ENCODE data around the gene DCTD. TPM values are rescaled to one million over a fixed set of nuclear protein-coding genes. Genes with fewer than 3 reads are reported as not detected.

Gene DCTD
- 40.0 TPM for total RNA-seq
- 65.8 TPM for polyA plus RNA-seq
- long read RNA-seq, donor 1, partial matches to known transcripts = 0 of 2 reads
- long read RNA-seq, donor 1, other reads (novel, unspliced or antisense) = 0 of 2 reads
- long read RNA-seq, donor 2 = 0 reads
- long read RNA-seq, donor 3, transcript DCTD-202 (6 exons, 1,972 nt) = minor isoform, 7 of 40 reads
- long read RNA-seq, donor 3, transcript DCTD-201 (6 exons, 1,931 nt) = major isoform, 9 of 40 reads
- long read RNA-seq, donor 3, partial matches to known transcripts = 21 of 40 reads
- long read RNA-seq, donor 3, other reads (novel, unspliced or antisense) = 0 of 40 reads
- long read RNA-seq, donor 4, transcript DCTD-201 (6 exons, 1,931 nt) = major isoform, 8 of 8 reads
- long read RNA-seq, donor 4, partial matches to known transcripts = 0 of 8 reads
- long read RNA-seq, donor 4, other reads (novel, unspliced or antisense) = 0 of 8 reads
- long read RNA-seq, donor 5, transcript DCTD-202 (6 exons, 1,972 nt) = minor isoform, 7 of 34 reads
- long read RNA-seq, donor 5, transcript DCTD-201 (6 exons, 1,931 nt) = major isoform, 23 of 34 reads
- long read RNA-seq, donor 5, partial matches to known transcripts = 0 of 34 reads
- long read RNA-seq, donor 5, other reads (novel, unspliced or antisense) = 0 of 34 reads
- long read RNA-seq, donor 6, transcript DCTD-202 (6 exons, 1,972 nt) = minor isoform, 7 of 25 reads
- long read RNA-seq, donor 6, transcript DCTD-201 (6 exons, 1,931 nt) = major isoform, 15 of 25 reads
- long read RNA-seq, donor 6, partial matches to known transcripts = 0 of 25 reads
- long read RNA-seq, donor 6, other reads (novel, unspliced or antisense) = 0 of 25 reads
- long read RNA-seq, donor 7, transcript DCTD-201 (6 exons, 1,931 nt) = major isoform, 16 of 21 reads
- long read RNA-seq, donor 7, partial matches to known transcripts = 0 of 21 reads
- long read RNA-seq, donor 7, other reads (novel, unspliced or antisense) = 0 of 21 reads
- long read RNA-seq, donor 8, transcript DCTD-201 (6 exons, 1,931 nt) = major isoform, 5 of 6 reads
- long read RNA-seq, donor 8, partial matches to known transcripts = 0 of 6 reads
- long read RNA-seq, donor 8, other reads (novel, unspliced or antisense) = 0 of 6 reads
- long read RNA-seq, donor 9, transcript DCTD-201 (6 exons, 1,931 nt) = major isoform, 10 of 12 reads
- long read RNA-seq, donor 9, partial matches to known transcripts = 0 of 12 reads
- long read RNA-seq, donor 9, other reads (novel, unspliced or antisense) = 0 of 12 reads
- long read RNA-seq, donor 10, transcript DCTD-201 (6 exons, 1,931 nt) = major isoform, 6 of 9 reads
- long read RNA-seq, donor 10, partial matches to known transcripts = 0 of 9 reads
- long read RNA-seq, donor 10, other reads (novel, unspliced or antisense) = 0 of 9 reads

DNA sequence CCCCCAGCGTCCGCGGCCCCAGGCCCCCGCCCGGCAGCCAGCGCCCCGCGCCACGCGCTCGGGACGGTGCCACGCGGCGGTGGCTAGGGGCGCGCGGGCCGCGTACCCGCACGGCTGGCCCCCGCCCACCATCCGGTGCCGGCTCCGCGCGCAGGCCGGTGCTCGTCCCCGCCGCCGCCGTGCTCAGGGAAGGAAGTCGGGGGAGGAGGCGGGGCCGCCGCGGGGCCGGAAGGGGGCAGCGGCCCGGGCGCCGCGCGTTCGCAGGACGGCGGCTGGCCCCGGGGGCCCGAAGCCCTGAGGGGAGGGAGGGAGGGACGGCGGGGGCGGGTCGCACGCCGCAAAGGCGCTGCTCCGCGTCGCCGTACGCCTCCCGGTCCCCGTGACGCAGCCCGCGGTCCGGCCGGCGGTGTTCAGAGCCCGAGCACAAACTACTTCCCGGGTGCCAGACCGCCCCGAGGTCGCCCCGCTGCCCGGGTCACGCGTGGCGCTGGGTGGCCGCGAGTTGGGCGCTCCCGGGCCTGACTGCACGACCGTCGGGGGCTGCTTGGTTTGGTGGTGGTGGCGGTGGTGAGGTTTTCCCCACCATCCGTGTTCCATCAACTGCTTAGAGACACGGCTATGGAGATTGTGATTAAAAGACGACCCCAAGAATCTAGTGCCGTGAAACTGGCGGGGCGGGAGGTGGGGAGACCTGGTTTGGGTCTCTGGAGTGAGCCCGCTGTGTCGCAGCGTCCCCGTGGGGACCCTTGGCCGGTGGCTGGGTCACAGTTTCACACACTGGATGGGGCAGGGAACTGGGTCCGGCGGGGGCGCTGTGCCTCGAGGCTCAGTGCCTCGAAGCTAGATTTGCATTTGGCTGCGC lies at the start of gene DCTD:
DCTD (minus strand) TSS at position 205 of the 862 bp plus-strand sequence. CDS start 1,818 bp downstream, outside the sequence.
- peak in 7 of 9 donors; percentile 57 to 85 (median 71) for DNase-seq (ENCODE audit: low read depth in 6 of 9, low spot score in 9 of 9)
- Histone ChIP-seq H3K27ac (ENCODE audit: low read depth in 1 of 2, low read length in 1 of 2) (peak within 1 kb of the TSS; percentile 87 to 98), H3K9me3 (ENCODE audit: control insufficient read depth in 2 of 2, insufficient read depth in 1 of 2, low read length in 1 of 2) (no peaks in the 10 kb centered on the region), H3K27me3 (ENCODE audit: control insufficient read depth in 2 of 2, insufficient read depth in 1 of 2, low read length in 1 of 2) (no peaks in the 10 kb centered on the region), H3K36me3 (ENCODE audit: control insufficient read depth in 2 of 2, insufficient read depth in 2 of 2, low read length in 1 of 2) (peaks cover 10 to 24% of the 10 kb centered on the region in 2 donors), H3K4me1 (ENCODE audit: control insufficient read depth in 2 of 2, insufficient read depth in 2 of 2, low read length in 2 of 2) (peaks cover 2 to 20% of the 10 kb centered on the region in 2 donors), H3K4me3 (ENCODE audit: low read length in 2 of 2) (peak within 1 kb of the TSS; percentile 63 to 80)
- under 1% methylated on average over 106 of the region's 106 CpGs for WGBS

DNA sequence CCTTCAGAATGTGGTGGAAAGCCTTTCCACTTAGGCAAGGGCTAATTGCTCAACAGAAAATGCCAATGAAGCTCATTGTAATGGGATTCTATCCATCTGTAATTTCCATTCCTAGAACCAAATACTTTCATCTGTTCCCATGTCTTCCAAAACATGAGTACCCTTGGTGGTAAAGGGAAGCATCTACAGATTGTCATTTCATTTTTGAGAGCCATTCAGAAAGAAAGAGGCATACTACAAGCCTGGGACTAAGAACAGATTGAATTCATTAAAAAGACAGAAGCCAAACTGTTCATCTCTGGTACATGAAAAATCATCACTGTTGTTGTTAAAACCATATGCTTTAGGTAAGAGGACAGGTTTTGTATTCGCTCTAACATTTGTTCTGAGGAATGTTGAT lies 43.6 kb upstream of the DCTD start:
- no peaks in the 10 kb centered on the region for H3K4me1 ChIP-seq (ENCODE audit: control insufficient read depth in 2 of 2, insufficient read depth in 2 of 2, low read length in 2 of 2)
- H3K27ac ChIP-seq (ENCODE audit: low read depth in 1 of 2, low read length in 1 of 2) = no peak overlapping the region
- H3K9me3 ChIP-seq (ENCODE audit: control insufficient read depth in 2 of 2, insufficient read depth in 1 of 2, low read length in 1 of 2) = no peaks in the 10 kb centered on the region
- no peaks in the 10 kb centered on the region for H3K36me3 ChIP-seq (ENCODE audit: control insufficient read depth in 2 of 2, insufficient read depth in 2 of 2, low read length in 1 of 2)
- 95% methylated on average over 1 of the region's 1 CpG for whole genome bisulfite sequencing
- DNase-seq (ENCODE audit: low read depth in 6 of 9, low spot score in 9 of 9) = no peak
- H3K27me3 ChIP-seq (ENCODE audit: control insufficient read depth in 2 of 2, insufficient read depth in 1 of 2, low read length in 1 of 2) = no peaks in the 10 kb centered on the region
- H3K4me3 ChIP-seq (ENCODE audit: low read length in 2 of 2) = no peak overlapping the region

DNA sequence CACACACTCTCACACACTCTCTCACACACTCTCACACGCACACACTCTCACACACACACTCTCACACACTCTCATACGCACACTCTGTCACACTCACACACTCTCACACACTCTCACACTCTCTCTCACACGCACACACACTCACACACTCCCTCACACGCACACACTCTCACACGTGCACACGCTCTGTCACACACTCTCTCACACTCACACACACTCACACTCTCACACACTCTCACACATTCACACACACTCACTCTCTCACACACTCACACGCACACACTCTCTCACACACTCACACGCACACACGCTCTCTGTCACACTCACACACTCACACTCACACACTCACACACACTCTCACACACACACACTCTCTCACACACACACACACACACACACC lies 43.0 kb upstream of the DCTD start:
- 88% methylated on average over 9 of the region's 9 CpGs for WGBS
- Histone ChIP-seq H3K27me3 (ENCODE audit: control insufficient read depth in 2 of 2, insufficient read depth in 1 of 2, low read length in 1 of 2) (no peaks in the 10 kb centered on the region), H3K9me3 (ENCODE audit: control insufficient read depth in 2 of 2, insufficient read depth in 1 of 2, low read length in 1 of 2) (no peaks in the 10 kb centered on the region), H3K4me3 (ENCODE audit: low read length in 2 of 2) (no peak overlapping the region), H3K36me3 (ENCODE audit: control insufficient read depth in 2 of 2, insufficient read depth in 2 of 2, low read length in 1 of 2) (no peaks in the 10 kb centered on the region), H3K27ac (ENCODE audit: low read depth in 1 of 2, low read length in 1 of 2) (no peak overlapping the region), H3K4me1 (ENCODE audit: control insufficient read depth in 2 of 2, insufficient read depth in 2 of 2, low read length in 2 of 2) (no peaks in the 10 kb centered on the region)
- no peak for DNase-seq (ENCODE audit: low read depth in 6 of 9, low spot score in 9 of 9)

DNA sequence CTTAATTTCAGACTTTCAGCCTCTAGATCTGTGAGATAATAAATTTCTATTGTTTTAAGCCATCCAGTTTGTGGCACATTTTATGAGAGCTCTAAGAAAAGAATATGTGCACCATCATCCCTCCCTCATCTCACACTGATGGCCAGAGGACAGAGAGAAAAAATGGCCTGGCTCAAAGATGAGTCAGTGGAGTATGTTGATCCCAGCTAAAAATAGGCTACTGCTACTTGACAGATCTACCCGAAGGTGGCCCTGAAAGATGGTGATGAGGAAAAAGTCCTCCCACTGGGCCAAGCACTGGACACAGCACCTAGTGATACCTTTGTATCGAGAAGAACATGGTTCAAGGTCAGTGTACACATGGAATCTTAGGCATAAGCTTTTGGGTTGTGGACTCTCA lies 38.2 kb upstream of the DCTD start:
- WGBS = 94% methylated on average over 2 of the region's 2 CpGs
- Histone ChIP-seq H3K36me3 (ENCODE audit: control insufficient read depth in 2 of 2, insufficient read depth in 2 of 2, low read length in 1 of 2) (no peaks in the 10 kb centered on the region), H3K9me3 (ENCODE audit: control insufficient read depth in 2 of 2, insufficient read depth in 1 of 2, low read length in 1 of 2) (no peaks in the 10 kb centered on the region), H3K4me3 (ENCODE audit: low read length in 2 of 2) (no peak overlapping the region), H3K27ac (ENCODE audit: low read depth in 1 of 2, low read length in 1 of 2) (no peak overlapping the region), H3K27me3 (ENCODE audit: control insufficient read depth in 2 of 2, insufficient read depth in 1 of 2, low read length in 1 of 2) (no peaks in the 10 kb centered on the region), H3K4me1 (ENCODE audit: control insufficient read depth in 2 of 2, insufficient read depth in 2 of 2, low read length in 2 of 2) (no peaks in the 10 kb centered on the region)
- DNase-seq (ENCODE audit: low read depth in 6 of 9, low spot score in 9 of 9) = no peak

DNA sequence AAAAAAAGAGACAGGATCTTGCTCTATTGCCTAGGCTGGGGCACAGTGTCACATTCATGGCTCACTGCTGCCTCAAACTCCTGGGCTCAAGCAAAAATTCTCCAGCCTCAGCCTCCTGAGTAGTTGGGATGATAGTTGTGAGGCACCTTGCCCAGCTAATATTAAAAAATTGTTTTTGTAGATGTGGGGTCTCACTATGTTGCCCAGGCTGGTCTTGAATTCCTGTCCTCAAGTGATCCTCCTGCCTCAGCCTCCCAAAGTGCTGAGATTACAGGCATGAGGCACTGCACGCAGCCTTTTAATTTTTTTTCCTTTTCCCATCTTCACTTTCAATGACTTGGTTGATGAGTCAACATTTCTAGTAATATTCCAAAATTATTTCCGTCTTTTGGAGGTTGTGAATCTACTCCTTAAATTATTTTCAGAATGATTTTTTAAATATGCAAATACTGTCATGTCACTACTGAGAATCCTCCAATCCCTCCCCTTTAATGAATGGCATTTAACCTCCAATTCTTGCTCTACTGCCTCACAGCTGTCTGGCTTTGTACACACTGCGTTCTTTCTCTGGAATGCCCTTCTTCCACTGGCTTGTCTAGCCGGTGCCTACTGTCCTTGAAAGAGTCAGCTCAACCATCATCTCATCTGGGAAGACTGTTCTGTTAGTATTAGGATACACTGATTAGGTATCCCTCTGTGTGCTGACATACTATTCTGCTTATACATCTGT lies 27.5 kb upstream of the DCTD start:
- Histone ChIP-seq H3K4me3 (ENCODE audit: low read length in 2 of 2) (no peak overlapping the region), H3K27me3 (ENCODE audit: control insufficient read depth in 2 of 2, insufficient read depth in 1 of 2, low read length in 1 of 2) (no peaks in the 10 kb centered on the region), H3K27ac (ENCODE audit: low read depth in 1 of 2, low read length in 1 of 2) (no peak overlapping the region), H3K4me1 (ENCODE audit: control insufficient read depth in 2 of 2, insufficient read depth in 2 of 2, low read length in 2 of 2) (no peaks in the 10 kb centered on the region), H3K36me3 (ENCODE audit: control insufficient read depth in 2 of 2, insufficient read depth in 2 of 2, low read length in 1 of 2) (no peaks in the 10 kb centered on the region), H3K9me3 (ENCODE audit: control insufficient read depth in 2 of 2, insufficient read depth in 1 of 2, low read length in 1 of 2) (no peaks in the 10 kb centered on the region)
- 96% methylated on average over 4 of the region's 4 CpGs for whole genome bisulfite sequencing
- DNase-seq (ENCODE audit: low read depth in 6 of 9, low spot score in 9 of 9) = no peak

DNA sequence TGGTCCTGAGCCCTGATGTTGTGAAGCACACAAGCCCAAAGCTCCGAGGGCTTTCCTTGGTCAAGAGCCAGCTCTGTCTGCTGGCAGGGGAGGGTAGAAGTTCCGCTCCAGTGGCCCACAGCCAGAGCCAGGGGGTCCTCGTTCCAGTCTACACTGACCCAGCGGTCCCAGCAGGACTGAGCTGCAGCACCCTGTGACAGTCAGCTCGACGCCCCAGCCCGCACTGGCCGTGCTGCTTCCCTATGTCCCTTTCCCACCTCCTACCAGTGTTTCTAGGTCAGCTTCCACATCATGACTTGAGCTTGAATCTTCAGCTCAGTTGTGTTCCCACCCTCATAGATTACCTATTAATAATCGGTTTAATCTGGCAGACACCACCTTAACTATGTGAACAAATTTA lies 22.5 kb upstream of the DCTD start:
- H3K36me3 ChIP-seq (ENCODE audit: control insufficient read depth in 2 of 2, insufficient read depth in 2 of 2, low read length in 1 of 2) = no peaks in the 10 kb centered on the region
- WGBS = 95% methylated on average over 9 of the region's 9 CpGs
- H3K27ac ChIP-seq (ENCODE audit: low read depth in 1 of 2, low read length in 1 of 2) = no peak overlapping the region
- H3K9me3 ChIP-seq (ENCODE audit: control insufficient read depth in 2 of 2, insufficient read depth in 1 of 2, low read length in 1 of 2) = no peaks in the 10 kb centered on the region
- H3K4me3 ChIP-seq (ENCODE audit: low read length in 2 of 2) = no peak overlapping the region
- H3K27me3 ChIP-seq (ENCODE audit: control insufficient read depth in 2 of 2, insufficient read depth in 1 of 2, low read length in 1 of 2) = no peaks in the 10 kb centered on the region
- H3K4me1 ChIP-seq (ENCODE audit: control insufficient read depth in 2 of 2, insufficient read depth in 2 of 2, low read length in 2 of 2) = no peaks in the 10 kb centered on the region
- DNase-seq (ENCODE audit: low read depth in 6 of 9, low spot score in 9 of 9) = no peak

DNA sequence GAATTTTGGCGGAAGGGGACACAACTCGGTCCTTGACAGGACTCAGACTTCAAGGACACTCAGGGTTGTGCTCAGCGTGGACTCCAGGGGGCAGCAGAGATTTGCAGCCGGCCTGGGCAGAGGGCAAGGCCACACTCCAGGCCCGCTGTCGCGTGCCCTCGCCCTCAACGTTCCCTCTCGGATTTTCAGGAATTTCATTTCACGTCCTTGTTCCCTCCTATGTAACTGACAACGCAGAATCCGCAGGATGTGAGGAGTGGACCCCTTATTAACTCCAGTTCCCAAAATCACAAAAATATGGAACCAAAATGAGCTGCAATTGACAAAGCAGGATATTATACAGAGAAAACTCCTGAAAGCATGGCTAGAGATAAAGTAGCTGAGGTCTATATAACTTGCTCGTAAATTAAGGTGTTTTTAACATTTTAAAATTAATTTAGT lies 21.0 kb upstream of the DCTD start:
- WGBS = 29% methylated on average over 14 of the region's 14 CpGs
- peak in 5 of 9 donors; percentile 11 to 52 (median 19) for DNase-seq (ENCODE audit: low read depth in 6 of 9, low spot score in 9 of 9)
- H3K4me1 ChIP-seq (ENCODE audit: control insufficient read depth in 2 of 2, insufficient read depth in 2 of 2, low read length in 2 of 2) = no peaks in the 10 kb centered on the region
- no peaks in the 10 kb centered on the region for H3K36me3 ChIP-seq (ENCODE audit: control insufficient read depth in 2 of 2, insufficient read depth in 2 of 2, low read length in 1 of 2)
- no peak overlapping the region for H3K27ac ChIP-seq (ENCODE audit: low read depth in 1 of 2, low read length in 1 of 2)
- no peak overlapping the region for H3K4me3 ChIP-seq (ENCODE audit: low read length in 2 of 2)
- H3K27me3 ChIP-seq (ENCODE audit: control insufficient read depth in 2 of 2, insufficient read depth in 1 of 2, low read length in 1 of 2) = no peaks in the 10 kb centered on the region
- no peaks in the 10 kb centered on the region for H3K9me3 ChIP-seq (ENCODE audit: control insufficient read depth in 2 of 2, insufficient read depth in 1 of 2, low read length in 1 of 2)

Data from thymus (tissue), 14 donors.